Uterus (tissue), 4 donors: ENCODE data around the gene UCP3. TPM values are rescaled to one million over a fixed set of nuclear protein-coding genes. Genes with fewer than 3 reads are reported as not detected.

Source experiments
- DNase-seq, 2 donors: peaks; one replicate each; pipeline ENCODE4 v3.0.0-alpha.2; 2019 to 2020
- H3K27ac ChIP-seq, 2 donors: fragments of 200-600 bp; sonication (generic); 1 replicate in 1 of 2; 2 replicates in 1 of 2; pipeline ENCODE4 v1.5.1; 2016 to 2018
- H3K27me3 ChIP-seq, 2 donors: fragments of 200-600 bp; sonication (generic); one replicate each; pipeline ENCODE4 v1.5.1; 2018 to 2019; ENCODE audit warnings: control low read depth in 1 of 2
- H3K36me3 ChIP-seq, 2 donors: fragments of 200-600 bp; sonication (generic); one replicate each; pipeline ENCODE4 v1.5.1; 2019; ENCODE audit warnings: control low read depth in 1 of 2
- H3K4me1 ChIP-seq, 2 donors: fragments of 200-600 bp; sonication (generic); one replicate each; pipeline ENCODE4 v1.5.1; 2018 to 2019; ENCODE audit warnings: control low read depth in 1 of 2
- H3K4me3 ChIP-seq, 2 donors: fragments of 200-600 bp; sonication (generic); 1 replicate in 1 of 2; 2 replicates in 1 of 2; pipeline ENCODE4 v1.5.1; 2018 to 2019; ENCODE audit warnings: mild to moderate bottlenecking in 1 of 2
- H3K9me3 ChIP-seq, 2 donors: fragments of 200-600 bp; sonication (generic); one replicate each; pipeline ENCODE4 v1.5.1; 2019; ENCODE audit warnings: control low read depth in 1 of 2
- POLR2A ChIP-seq, 2 donors: fragments of 450-650 bp; IDR thresholded peaks; one replicate each; pipeline ENCODE4 v1.6.1; 2016; ENCODE audit warnings: antibody characterized with exemption in 2 of 2, mild to moderate bottlenecking in 1 of 2, moderate library complexity in 1 of 2
- intact Hi-C: fragments of 100-400 bp; cut with DNase I; formaldehyde crosslinking; loops from one replicate; pipeline ENCODE4 v1.15.1; 2023; ENCODE audit warnings: low total_unique reads
- total RNA-seq, 4 donors: library from RNA; depleted of rRNA in 3 of 4; stranded (reverse); fragments of >200 nt in 3 of 4; gene quantifications; one replicate each; pipeline versions ENCODE4 v1.1.0 to v1.2.4, GENCODE V29; 2014 to 2023
- TF ChIP-seq, protein P1 (sequence below), 4 experiments: fragments of 200-600 bp in 2 of 4; fragments of 450-650 bp in 2 of 4; sonication (generic) in 2 of 4; IDR thresholded peaks; one replicate each; pipeline ENCODE4 v1.5.1; 2016 to 2019; ENCODE audit warnings: antibody characterized with exemption in 4 of 4, mild to moderate bottlenecking in 2 of 4, moderate library complexity in 1 of 4
- donor health status: DM: yes; HTN: yes; CAD: no.

UCP3 gene
- total RNA-seq, 4 donors from 2014 or later = 0.21 to 4.1 (median 1.5) TPM; not detected in 1

DNA sequence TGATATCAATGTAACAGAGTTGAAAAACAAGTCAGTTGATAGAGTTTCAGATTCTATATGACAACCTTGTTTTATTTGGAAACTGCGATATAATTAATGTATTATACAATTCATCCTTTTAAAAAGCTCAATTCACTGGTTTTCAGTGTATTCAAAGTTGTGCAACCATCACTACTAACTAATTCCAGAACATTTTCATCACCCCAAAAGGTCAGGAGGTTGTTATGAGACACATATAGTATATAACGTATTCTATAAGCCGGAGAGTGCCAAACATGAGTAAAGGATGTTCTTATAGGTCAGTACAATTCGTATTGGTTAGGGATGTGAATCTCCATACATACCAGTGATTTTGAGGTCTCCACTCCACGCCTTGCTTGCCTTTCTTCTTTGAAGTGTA lies 40.1 kb upstream of the UCP3 start:
- Histone ChIP-seq H3K27me3 (no peaks in the 10 kb centered on the region), H3K27ac (no peak overlapping the region), H3K9me3 (no peaks in the 10 kb centered on the region), H3K4me1 (no peaks in the 10 kb centered on the region), H3K36me3 (no peaks in the 10 kb centered on the region), H3K4me3 (no peak overlapping the region)
- intact Hi-C loops = no loop called here
- DNase-seq = no peak
- TF ChIP-seq, protein P1, sequence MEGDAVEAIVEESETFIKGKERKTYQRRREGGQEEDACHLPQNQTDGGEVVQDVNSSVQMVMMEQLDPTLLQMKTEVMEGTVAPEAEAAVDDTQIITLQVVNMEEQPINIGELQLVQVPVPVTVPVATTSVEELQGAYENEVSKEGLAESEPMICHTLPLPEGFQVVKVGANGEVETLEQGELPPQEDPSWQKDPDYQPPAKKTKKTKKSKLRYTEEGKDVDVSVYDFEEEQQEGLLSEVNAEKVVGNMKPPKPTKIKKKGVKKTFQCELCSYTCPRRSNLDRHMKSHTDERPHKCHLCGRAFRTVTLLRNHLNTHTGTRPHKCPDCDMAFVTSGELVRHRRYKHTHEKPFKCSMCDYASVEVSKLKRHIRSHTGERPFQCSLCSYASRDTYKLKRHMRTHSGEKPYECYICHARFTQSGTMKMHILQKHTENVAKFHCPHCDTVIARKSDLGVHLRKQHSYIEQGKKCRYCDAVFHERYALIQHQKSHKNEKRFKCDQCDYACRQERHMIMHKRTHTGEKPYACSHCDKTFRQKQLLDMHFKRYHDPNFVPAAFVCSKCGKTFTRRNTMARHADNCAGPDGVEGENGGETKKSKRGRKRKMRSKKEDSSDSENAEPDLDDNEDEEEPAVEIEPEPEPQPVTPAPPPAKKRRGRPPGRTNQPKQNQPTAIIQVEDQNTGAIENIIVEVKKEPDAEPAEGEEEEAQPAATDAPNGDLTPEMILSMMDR (IDR thresholded peaks at IDR 0.05) = no peak
- no peak for TF ChIP-seq POLR2A (IDR thresholded peaks at IDR 0.05)

DNA sequence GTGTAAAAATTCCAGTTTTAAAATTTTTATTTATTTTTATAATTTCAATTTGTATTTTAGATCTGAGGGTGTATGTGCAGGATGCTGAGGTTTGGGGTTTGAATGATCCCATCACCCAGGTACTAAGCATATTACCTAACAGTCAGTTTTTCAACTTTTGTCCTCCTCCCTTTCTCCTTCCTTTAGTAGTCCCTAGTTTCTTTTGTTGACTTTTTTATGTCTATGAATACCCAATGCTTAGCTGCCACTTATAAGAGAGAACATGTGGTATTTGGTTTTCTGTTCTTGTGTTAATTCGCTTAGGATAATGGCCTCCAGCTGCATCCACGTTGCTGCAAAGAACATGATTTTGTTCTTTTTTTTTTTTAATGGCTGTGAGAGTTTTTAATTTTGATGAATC lies 35.7 kb upstream of the UCP3 start:
- H3K27ac ChIP-seq = no peak overlapping the region
- no peaks in the 10 kb centered on the region for H3K9me3 ChIP-seq
- no peak for DNase-seq
- no peak overlapping the region for H3K4me3 ChIP-seq
- H3K27me3 ChIP-seq = no peaks in the 10 kb centered on the region
- TF ChIP-seq, protein P1 (IDR thresholded peaks at IDR 0.05) = no peak
- TF ChIP-seq POLR2A (IDR thresholded peaks at IDR 0.05) = no peak
- no peaks in the 10 kb centered on the region for H3K36me3 ChIP-seq
- intact Hi-C loops = no loop called here
- H3K4me1 ChIP-seq = no peaks in the 10 kb centered on the region

DNA sequence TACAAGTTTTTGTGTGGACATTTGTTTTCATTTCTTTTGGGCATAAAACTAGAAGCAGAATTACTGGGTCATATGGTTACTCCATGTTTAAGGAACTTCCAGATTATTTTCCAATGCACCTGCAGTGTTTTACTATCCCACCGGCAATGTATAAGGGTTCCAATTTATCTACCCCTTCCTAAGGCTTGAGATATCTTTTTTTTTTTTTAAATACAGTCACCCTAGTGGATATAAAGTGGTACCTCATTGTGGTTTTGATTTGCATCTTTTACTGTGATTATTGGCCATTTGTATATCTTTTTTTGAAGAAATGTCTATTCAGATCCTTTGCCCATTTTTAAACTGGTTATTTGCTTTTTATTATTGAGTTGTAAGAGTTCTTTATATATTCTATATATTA lies 34.6 kb upstream of the UCP3 start:
- H3K4me3 ChIP-seq = no peak overlapping the region
- DNase-seq = no peak
- H3K9me3 ChIP-seq = no peaks in the 10 kb centered on the region
- H3K4me1 ChIP-seq = no peaks in the 10 kb centered on the region
- TF ChIP-seq, protein P1 (IDR thresholded peaks at IDR 0.05) = no peak
- TF ChIP-seq POLR2A (IDR thresholded peaks at IDR 0.05) = no peak
- no peaks in the 10 kb centered on the region for H3K27me3 ChIP-seq
- no peak overlapping the region for H3K27ac ChIP-seq
- intact Hi-C loops = no loop called here
- H3K36me3 ChIP-seq = no peaks in the 10 kb centered on the region

DNA sequence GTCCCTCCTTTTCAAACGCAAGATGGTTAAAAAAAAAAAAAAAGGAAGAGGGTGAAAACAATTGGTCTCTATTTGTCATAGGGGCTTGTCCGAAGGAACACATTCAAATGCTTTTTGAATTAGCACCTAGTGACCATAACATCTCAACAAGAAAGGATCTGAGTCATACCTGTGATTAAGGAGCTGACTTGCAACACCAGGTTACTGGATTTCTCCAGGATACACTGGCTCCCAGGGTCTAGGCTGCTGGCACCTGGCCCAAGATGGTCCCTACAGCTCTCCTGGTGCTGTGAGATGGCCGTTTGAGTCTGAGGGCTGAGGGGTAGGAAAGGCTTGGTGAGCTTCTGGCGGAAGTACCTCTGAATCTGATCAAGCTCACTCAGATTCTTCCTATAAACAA lies 28.4 kb upstream of the UCP3 start:
- no peak for DNase-seq

DNA sequence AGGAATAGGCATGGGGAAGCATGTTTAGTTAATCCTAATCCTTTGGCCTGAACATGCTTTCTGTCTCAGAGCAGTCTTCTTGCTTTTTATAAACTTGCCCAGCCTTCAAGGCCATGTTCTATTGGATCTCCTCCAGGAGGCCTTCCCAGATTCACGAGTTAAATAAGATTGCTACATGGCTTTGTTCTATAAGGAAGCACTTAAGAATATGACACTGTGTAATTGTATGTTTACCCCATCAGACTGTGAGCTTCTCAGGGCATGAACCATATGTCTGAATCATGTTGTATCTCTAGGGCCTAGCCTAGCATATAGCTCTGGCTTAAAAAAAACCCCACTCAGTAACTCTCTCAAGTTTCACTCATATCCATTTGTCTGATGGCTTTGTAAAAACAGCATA lies 26.4 kb upstream of the UCP3 start:
- intact Hi-C loops = no loop called here
- H3K4me3 ChIP-seq = no peak overlapping the region
- H3K27me3 ChIP-seq = no peaks in the 10 kb centered on the region
- H3K27ac ChIP-seq = no peak overlapping the region
- no peaks in the 10 kb centered on the region for H3K9me3 ChIP-seq
- no peaks in the 10 kb centered on the region for H3K36me3 ChIP-seq
- DNase-seq = no peak
- H3K4me1 ChIP-seq = no peaks in the 10 kb centered on the region
- TF ChIP-seq, protein P1 (IDR thresholded peaks at IDR 0.05) = no peak
- TF ChIP-seq POLR2A (IDR thresholded peaks at IDR 0.05) = no peak

More for the DNA sequence above, 28.4 kb upstream of the UCP3 start:
- H3K4me1 ChIP-seq = no peaks in the 10 kb centered on the region
- intact Hi-C loops = no loop called here
- H3K36me3 ChIP-seq = no peaks in the 10 kb centered on the region
- H3K9me3 ChIP-seq = no peaks in the 10 kb centered on the region
- H3K27me3 ChIP-seq = no peaks in the 10 kb centered on the region
- no peak overlapping the region for H3K27ac ChIP-seq
- TF ChIP-seq, protein P1 (IDR thresholded peaks at IDR 0.05) = no peak
- no peak for TF ChIP-seq POLR2A (IDR thresholded peaks at IDR 0.05)
- H3K4me3 ChIP-seq = no peak overlapping the region
